ENCODE measurements around the gene EIF4E1B.

The EIF4E1B gene

DNA sequence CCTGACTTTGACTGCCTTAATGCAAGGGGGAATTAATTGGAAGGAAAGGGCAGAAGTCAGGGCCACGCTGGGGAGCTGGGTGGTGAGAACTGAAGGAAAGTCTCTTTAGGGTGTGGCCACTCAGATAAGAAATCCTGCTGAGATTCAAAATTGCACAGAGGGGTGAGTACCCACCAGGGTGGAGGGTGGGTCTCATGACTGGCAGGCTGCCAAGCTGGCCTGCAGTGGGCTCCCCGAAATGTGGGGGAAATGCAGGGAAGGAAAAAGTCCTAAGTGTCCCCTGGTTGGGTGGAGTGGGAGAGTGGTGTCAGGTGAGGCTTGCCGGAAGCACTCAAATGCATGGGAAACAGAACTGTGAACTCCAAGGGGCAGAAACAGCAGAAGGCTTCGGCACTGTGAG, 40.9 kb downstream of the EIF4E1B start:
- no peak for TF ChIP-seq CTCF (conservative IDR thresholded peaks at IDR 0.05; ENCODE audit: low read depth)
- H3K27ac ChIP-seq, result no peak overlapping the region
- POLR2A ChIA-PET (ENCODE audit: low non-redundant PET), result no interaction called here
- CTCF ChIA-PET, result no interaction called here
- DNase-seq (ENCODE audit: low spot score), result no peak

DNA sequence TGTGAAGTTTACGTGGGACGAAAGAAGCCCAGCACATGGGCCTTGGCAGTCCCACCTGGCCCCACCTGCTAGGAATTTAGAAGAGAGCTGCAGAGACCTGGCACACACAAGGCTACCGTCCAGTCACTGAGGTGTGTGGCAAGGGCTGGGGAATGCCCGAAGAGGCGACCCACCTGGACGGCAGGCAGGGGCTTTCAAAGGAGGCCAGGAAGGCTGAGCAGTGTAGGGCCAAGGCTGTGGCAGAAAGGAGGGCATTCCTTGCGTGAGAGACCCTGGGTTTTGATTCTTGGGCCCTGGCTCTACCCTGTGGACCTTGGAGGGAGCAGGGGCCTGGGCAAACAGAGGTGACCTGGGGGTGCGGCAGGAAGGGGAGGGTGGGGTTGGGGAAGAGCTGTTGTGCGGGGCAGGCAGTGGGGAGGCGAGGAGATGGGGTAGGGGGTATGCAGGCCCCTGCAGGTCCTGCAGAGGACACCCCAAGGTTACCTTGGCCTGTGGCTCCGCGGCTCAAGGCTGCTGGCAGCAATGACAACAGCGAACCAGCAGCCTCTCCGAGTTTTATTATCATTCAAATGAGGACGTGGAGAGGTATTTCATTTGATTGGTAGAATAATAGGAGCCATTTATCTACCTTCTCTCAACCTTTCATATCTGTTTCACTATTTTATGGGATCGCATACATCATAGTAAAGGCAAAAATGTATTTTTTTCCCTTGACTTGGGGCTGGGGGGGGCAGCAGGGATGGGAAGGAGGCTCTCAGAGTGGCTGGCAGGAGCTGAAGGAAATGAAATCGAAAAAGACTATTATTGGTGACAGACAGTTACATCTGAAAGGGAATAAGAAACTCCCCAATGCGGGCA, 41.6 kb downstream of the EIF4E1B start:
- ChIA-PET POLR2A (ENCODE audit: low non-redundant PET) (no interaction called here), CTCF (interaction anchor here (1.7 kb wide), 1 partner anchor 14 kb away, joined by 6 read pairs; no protein-coding TSS in a partner anchor)
- no peak for TF ChIP-seq CTCF (conservative IDR thresholded peaks at IDR 0.05; ENCODE audit: low read depth)
- H3K27ac ChIP-seq, result no peak overlapping the region
- no peak for DNase-seq (ENCODE audit: low spot score)

DNA sequence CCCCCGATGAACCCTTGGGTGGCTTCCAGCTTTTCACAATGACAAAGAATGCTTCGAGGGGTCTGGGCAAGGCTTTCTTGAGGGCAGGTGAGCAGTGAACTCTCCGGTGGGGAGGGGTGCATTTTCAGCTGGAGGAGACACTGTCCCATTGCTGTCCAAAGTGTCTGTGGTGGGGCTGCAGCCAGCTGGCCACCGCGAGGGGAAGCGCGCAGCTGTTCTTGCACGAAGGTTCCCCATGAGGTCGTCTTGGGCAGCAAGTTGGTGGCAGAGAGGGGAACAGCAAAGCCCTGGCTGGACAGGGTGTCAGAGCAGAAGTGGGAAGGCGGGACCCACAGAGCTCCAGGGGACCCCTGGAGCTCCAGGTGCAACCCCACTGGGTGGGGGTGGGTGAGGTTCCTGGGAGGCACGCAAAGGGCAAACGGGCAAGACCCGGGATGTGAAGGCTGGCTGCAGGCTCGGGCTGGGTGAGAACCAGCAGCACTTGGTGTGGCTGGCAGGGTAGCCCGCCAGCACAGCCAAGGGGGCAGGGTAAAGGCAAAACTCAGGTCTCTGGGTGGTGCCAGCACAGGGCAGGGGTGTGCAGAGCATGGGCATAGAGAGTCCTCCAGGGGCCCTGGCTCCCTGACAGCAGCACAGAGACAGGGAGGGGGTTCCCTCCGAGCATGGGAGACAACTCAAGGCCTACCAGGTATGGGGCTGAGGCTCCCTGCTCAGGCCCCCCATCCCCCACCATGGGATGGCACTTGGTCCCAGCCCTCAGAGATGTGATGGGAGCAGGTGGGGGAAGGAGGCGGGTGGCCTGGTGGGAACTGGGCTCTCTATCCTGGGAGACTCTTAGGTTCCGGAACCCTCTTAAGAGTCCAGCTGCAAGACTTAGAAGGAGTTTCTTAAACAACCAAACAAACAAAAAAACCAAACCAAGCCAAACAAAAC, 43.4 kb downstream of the EIF4E1B start:
- TF ChIP-seq CTCF (conservative IDR thresholded peaks at IDR 0.05; ENCODE audit: low read depth), result no peak
- no peak for DNase-seq (ENCODE audit: low spot score)
- H3K27ac ChIP-seq, result no peak overlapping the region
- CTCF ChIA-PET, result interaction anchor here (0.6 to 1.7 kb wide), 3 partner anchors 13 to 104 kb away, joined by 6 read pairs; no protein-coding TSS in a partner anchor
- POLR2A ChIA-PET (ENCODE audit: low non-redundant PET), result interaction anchor here (0.6 to 0.7 kb wide), 2 partner anchors 12 to 159 kb away, joined by 3 read pairs; no protein-coding TSS in a partner anchor

DNA sequence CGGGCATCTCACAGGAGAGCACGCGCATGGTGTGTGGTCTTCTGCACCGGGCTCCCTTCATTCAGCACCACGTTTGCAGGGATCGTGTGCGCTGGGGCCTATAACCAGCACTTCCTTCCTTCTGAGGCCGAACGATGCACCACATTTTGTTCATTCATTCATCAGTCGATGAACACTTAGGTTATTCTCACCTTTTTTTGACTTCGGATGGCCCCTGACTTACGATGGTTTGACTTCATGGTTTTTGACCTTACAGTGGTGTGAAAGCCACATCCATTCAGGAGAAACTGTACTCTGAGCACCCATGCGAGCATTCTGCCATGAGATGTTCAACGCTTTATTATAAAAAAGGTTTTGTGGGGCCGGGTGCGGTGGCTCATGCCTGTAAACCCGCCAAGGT, 44.3 kb downstream of the EIF4E1B start:
- POLR2A ChIA-PET (ENCODE audit: low non-redundant PET), result no interaction called here
- CTCF ChIA-PET, result interaction anchor here (0.6 to 1.4 kb wide), 3 partner anchors 7 to 15 kb away, joined by 4 to 6 read pairs (median 4); no protein-coding TSS in a partner anchor
- no peak overlapping the region for H3K27ac ChIP-seq
- no peak for TF ChIP-seq CTCF (conservative IDR thresholded peaks at IDR 0.05; ENCODE audit: low read depth)
- DNase-seq (ENCODE audit: low spot score), result no peak

GRCh38 chr5:176675676-176676360, 45.3 kb downstream of the EIF4E1B start:
- POLR2A ChIA-PET (ENCODE audit: low non-redundant PET), result no interaction called here
- no peak overlapping the region for H3K27ac ChIP-seq
- TF ChIP-seq CTCF (conservative IDR thresholded peaks at IDR 0.05; ENCODE audit: low read depth), result no peak
- peak; percentile 62 for DNase-seq (ENCODE audit: low spot score)
- CTCF ChIA-PET, result interaction anchor here (0.6 to 0.7 kb wide), 3 partner anchors 9 to 872 kb away, joined by 3 to 4 read pairs (median 3); no protein-coding TSS in a partner anchor
